Liver (tissue), 9 donors: ENCODE measurements around the gene FANCI. TPM values are rescaled to one million over a fixed set of nuclear protein-coding genes. Genes with fewer than 3 reads are reported as not detected.
A peak's percentile ranks its signal among the peaks of the same experiment; 100 is the strongest.

Source experiments
- DNase-seq: peaks from one replicate; pipeline ENCODE4 v3.0.0-alpha.2; 2017; ENCODE audit warnings: low spot score
- H3K27ac ChIP-seq, 2 donors: one replicate each; pipeline ENCODE4 v1.7.0; 2013; ENCODE audit warnings: inconsistent platforms in 2 of 2, low read length in 2 of 2, control low read depth in 1 of 2, low read depth in 1 of 2, mild to moderate bottlenecking in 1 of 2
- H3K27me3 ChIP-seq, 4 donors: one replicate each; pipeline versions ENCODE4 v1.6.1 to v1.7.0; 2013; ENCODE audit warnings: low read length in 3 of 4, inconsistent platforms in 1 of 4, mild to moderate bottlenecking in 1 of 4, moderate library complexity in 1 of 4; ENCODE audit not compliant: control insufficient read depth in 4 of 4, insufficient read depth in 4 of 4
- H3K36me3 ChIP-seq, 4 donors: one replicate each; pipeline versions ENCODE4 v1.6.1 to v1.7.0; 2013; ENCODE audit warnings: low read length in 3 of 4, mild to moderate bottlenecking in 3 of 4, low read depth in 1 of 4, moderate library complexity in 1 of 4; ENCODE audit not compliant: control insufficient read depth in 4 of 4, insufficient read depth in 3 of 4
- H3K4me1 ChIP-seq, 4 donors: one replicate each; pipeline versions ENCODE4 v1.6.1 to v1.7.0; 2013; ENCODE audit warnings: low read length in 3 of 4, mild to moderate bottlenecking in 3 of 4, moderate library complexity in 1 of 4; ENCODE audit not compliant: control insufficient read depth in 4 of 4, insufficient read depth in 4 of 4
- H3K4me3 ChIP-seq, 3 donors: one replicate each; pipeline versions ENCODE4 v1.6.1 to v1.7.0; 2013; ENCODE audit warnings: low read length in 3 of 3, control low read depth in 1 of 3, low read depth in 1 of 3, mild to moderate bottlenecking in 1 of 3
- H3K9ac ChIP-seq, 2 donors: one replicate each; pipeline ENCODE4 v1.7.0; 2013; ENCODE audit warnings: low read length in 2 of 2, mild to moderate bottlenecking in 2 of 2, moderate library complexity in 2 of 2, control low read depth in 1 of 2, low read depth in 1 of 2
- H3K9me3 ChIP-seq, 4 donors: one replicate each; pipeline versions ENCODE4 v1.6.1 to v1.7.0; 2013; ENCODE audit warnings: low read length in 3 of 4; ENCODE audit not compliant: control insufficient read depth in 4 of 4
- ATF3 ChIP-seq: IDR thresholded peaks from 2 replicates; pipeline ENCODE4 v1.6.1; 2016; ENCODE audit warnings: antibody characterized with exemption
- CTCF ChIP-seq: fragments of 150-350 bp; IDR thresholded peaks from 2 replicates; pipeline ENCODE4 v1.5.1; 2017; ENCODE audit warnings: improper control_type of control experiment, low read depth, low read length; ENCODE audit not compliant: missing input control
- EGR1 ChIP-seq, 2 donors: IDR thresholded peaks; 2 replicates each; pipeline ENCODE4 v1.6.1; 2016 to 2018; ENCODE audit warnings: antibody characterized with exemption in 2 of 2, low read depth in 2 of 2
- FOXA1 ChIP-seq: IDR thresholded peaks from 2 replicates; pipeline ENCODE4 v1.6.1; 2016; ENCODE audit warnings: antibody characterized with exemption
- FOXA2 ChIP-seq: IDR thresholded peaks from 2 replicates; pipeline ENCODE4 v1.6.1; 2016; ENCODE audit warnings: antibody characterized with exemption
- GABPA ChIP-seq, 2 donors: IDR thresholded peaks in 1 of 2; conservative IDR thresholded peaks in 1 of 2; 2 replicates each; pipeline ENCODE4 v1.6.1; 2016; ENCODE audit warnings: antibody characterized with exemption in 2 of 2, mild to moderate bottlenecking in 1 of 2, moderate library complexity in 1 of 2
- HNF4A ChIP-seq, 2 donors: conservative IDR thresholded peaks; 2 replicates each; pipeline ENCODE4 v1.6.1; 2016; ENCODE audit warnings: antibody characterized with exemption in 2 of 2, mild to moderate bottlenecking in 2 of 2
- HNF4G ChIP-seq: IDR thresholded peaks from 2 replicates; pipeline ENCODE4 v1.6.1; 2016; ENCODE audit warnings: antibody characterized with exemption
- JUND ChIP-seq, 2 donors: IDR thresholded peaks; 2 replicates each; pipeline ENCODE4 v1.6.1; 2016; ENCODE audit warnings: antibody characterized with exemption in 2 of 2
- MAX ChIP-seq: IDR thresholded peaks from 2 replicates; pipeline ENCODE4 v1.6.1; 2016; ENCODE audit warnings: antibody characterized with exemption
- NR2F2 ChIP-seq: IDR thresholded peaks from 2 replicates; pipeline ENCODE4 v1.6.1; 2016; ENCODE audit warnings: antibody characterized with exemption
- RAD21 ChIP-seq, 2 donors: IDR thresholded peaks; 2 replicates each; pipeline ENCODE4 v1.6.1; 2016; ENCODE audit warnings: antibody characterized with exemption in 2 of 2, mild to moderate bottlenecking in 2 of 2
- RXRA ChIP-seq, 2 donors: IDR thresholded peaks; 2 replicates each; pipeline ENCODE4 v1.6.1; 2017 to 2018; ENCODE audit warnings: antibody characterized with exemption in 2 of 2, mild to moderate bottlenecking in 1 of 2
- SP1 ChIP-seq: IDR thresholded peaks from 2 replicates; pipeline ENCODE4 v1.6.1; 2018; ENCODE audit warnings: antibody characterized with exemption, mild to moderate bottlenecking
- YY1 ChIP-seq: IDR thresholded peaks from 2 replicates; pipeline ENCODE4 v1.6.1; 2016; ENCODE audit warnings: antibody characterized with exemption, mild to moderate bottlenecking
- ZBTB33 ChIP-seq: IDR thresholded peaks from 2 replicates; pipeline ENCODE4 v1.6.1; 2016; ENCODE audit warnings: antibody characterized with exemption
- WGBS: extraction: QIAGEN DNeasy Blood & Tissue Kit; methylation state at CpG from one replicate; pipeline ENCODE4 v1.1.7; 2013; 5-methylcytosine and 5-hydroxymethylcytosine counted together
- polyA plus RNA-seq, 2 donors: library from polyadenylated mRNA; stranded (reverse) in 1 of 2; unstranded in 1 of 2; fragments of 200-250 nt in 1 of 2; fragments of >200 nt in 1 of 2; fragmentation: Nextera tagmentation in 1 of 2; extraction: Ambion mirVana in 1 of 2; gene quantifications; one replicate each; pipeline versions ENCODE4 v1.2.1 to v1.2.3, GENCODE V29; 2013 to 2015
- total RNA-seq, 2 donors: library from RNA; depleted of rRNA; stranded (reverse); fragments of >200 nt; gene quantifications; one replicate each; pipeline ENCODE4 v1.2.3, GENCODE V29; 2014
- donor health status: healthy.
- donor health status: healthy.
- donor health status: healthy.
- donor health status: healthy.
- donor health status: healthy.

Gene FANCI
- total and polyA plus RNA-seq, 4 donors = 1.7 to 41.9 (median 2.3) TPM

- Histone ChIP-seq H3K4me1 (peaks cover 9 to 32% (median 23%) of the 10 kb centered on the region in 4 donors), H3K9me3 (no peaks in the 10 kb centered on the region), H3K27ac (peak overlapping the region; percentile 12 to 45), H3K36me3 (peaks cover 5 to 19% (median 11%) of the 10 kb centered on the region in 4 donors), H3K4me3 (peak overlapping the region in 2 of 3 donors; percentile 5 to 11), H3K9ac (no peak overlapping the region), H3K27me3 (no peaks in the 10 kb centered on the region)
- no peak for DNase-seq
- TF ChIP-seq MAX (no peak), ATF3 (peak; percentile 95), NR2F2 (peak; percentile 7), EGR1 (IDR thresholded peaks at IDR 0.05; ENCODE audit: low read depth in 2 of 2) (no peak), ZBTB33 (no peak), FOXA2 (peak; percentile 2)
- WGBS = 13% methylated on average over 40 of the region's 40 CpGs
Observed at GRCh38 chr15:89335298-89336041, 91.7 kb downstream of the FANCI start.

GRCh38 chr15:89338036-89338435, 94.3 kb downstream of the FANCI start:
- Histone ChIP-seq H3K4me3 (no peak overlapping the region), H3K36me3 (peaks cover 0 to 1% (median under 1%) of the 10 kb centered on the region in 4 donors), H3K27ac (no peak overlapping the region), H3K9me3 (no peaks in the 10 kb centered on the region), H3K9ac (no peak overlapping the region), H3K4me1 (peaks cover 8 to 22% (median 12%) of the 10 kb centered on the region in 4 donors), H3K27me3 (no peaks in the 10 kb centered on the region)
- WGBS = 83% methylated on average over 6 of the region's 6 CpGs
- no peak for TF ChIP-seq SP1
- TF ChIP-seq HNF4A (conservative IDR thresholded peaks at IDR 0.05) = no peak
- TF ChIP-seq ATF3 = no peak
- no peak for TF ChIP-seq EGR1 (IDR thresholded peaks at IDR 0.05; ENCODE audit: low read depth in 2 of 2)
- TF ChIP-seq RAD21 (IDR thresholded peaks at IDR 0.05) = no peak
- no peak for DNase-seq

- TF ChIP-seq JUND (IDR thresholded peaks at IDR 0.05) = no peak
- TF ChIP-seq CTCF = no peak
- no peak for TF ChIP-seq HNF4G
- no peak for TF ChIP-seq FOXA2
- no peak for TF ChIP-seq EGR1 (IDR thresholded peaks at IDR 0.05; ENCODE audit: low read depth in 2 of 2)
- TF ChIP-seq GABPA (IDR thresholded peaks at IDR 0.05 in 1 of 2, conservative IDR thresholded peaks at IDR 0.05 in 1 of 2) = no peak
- no peak for TF ChIP-seq ZBTB33
- TF ChIP-seq FOXA1 = no peak
- TF ChIP-seq RXRA (IDR thresholded peaks at IDR 0.05) = no peak
- no peak for TF ChIP-seq MAX
- TF ChIP-seq HNF4A (conservative IDR thresholded peaks at IDR 0.05) = no peak
- TF ChIP-seq YY1 = no peak
- no peak for TF ChIP-seq ATF3
- TF ChIP-seq RAD21 (IDR thresholded peaks at IDR 0.05) = no peak
- TF ChIP-seq SP1 = no peak
- DNase-seq = no peak
- Histone ChIP-seq H3K27me3 (no peaks in the 10 kb centered on the region), H3K4me3 (no peak overlapping the region), H3K4me1 (peaks cover 0 to 5% (median under 1%) of the 10 kb centered on the region in 4 donors), H3K9me3 (no peaks in the 10 kb centered on the region), H3K27ac (no peak overlapping the region), H3K36me3 (no peaks in the 10 kb centered on the region), H3K9ac (no peak overlapping the region)
- 56% methylated on average over 7 of the region's 7 CpGs for WGBS
Observed at GRCh38 chr15:89340573-89340972, 96.8 kb downstream of the FANCI start.
